COLO668 (cell line): ENCODE measurements around the gene TTYH3.
"Not testable (repeated sequence)": the region's sequence is repeated elsewhere in the genome, so short reads cannot be mapped to it uniquely, and the experiment has no call there.

Source experiments
- DNase-seq: peaks from one replicate; lab custom pipeline; 2025; ENCODE audit not compliant: unreplicated experiment; lab: John Stamatoyannopoulos, UW

Gene TTYH3, protein sequence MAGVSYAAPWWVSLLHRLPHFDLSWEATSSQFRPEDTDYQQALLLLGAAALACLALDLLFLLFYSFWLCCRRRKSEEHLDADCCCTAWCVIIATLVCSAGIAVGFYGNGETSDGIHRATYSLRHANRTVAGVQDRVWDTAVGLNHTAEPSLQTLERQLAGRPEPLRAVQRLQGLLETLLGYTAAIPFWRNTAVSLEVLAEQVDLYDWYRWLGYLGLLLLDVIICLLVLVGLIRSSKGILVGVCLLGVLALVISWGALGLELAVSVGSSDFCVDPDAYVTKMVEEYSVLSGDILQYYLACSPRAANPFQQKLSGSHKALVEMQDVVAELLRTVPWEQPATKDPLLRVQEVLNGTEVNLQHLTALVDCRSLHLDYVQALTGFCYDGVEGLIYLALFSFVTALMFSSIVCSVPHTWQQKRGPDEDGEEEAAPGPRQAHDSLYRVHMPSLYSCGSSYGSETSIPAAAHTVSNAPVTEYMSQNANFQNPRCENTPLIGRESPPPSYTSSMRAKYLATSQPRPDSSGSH

DNA sequence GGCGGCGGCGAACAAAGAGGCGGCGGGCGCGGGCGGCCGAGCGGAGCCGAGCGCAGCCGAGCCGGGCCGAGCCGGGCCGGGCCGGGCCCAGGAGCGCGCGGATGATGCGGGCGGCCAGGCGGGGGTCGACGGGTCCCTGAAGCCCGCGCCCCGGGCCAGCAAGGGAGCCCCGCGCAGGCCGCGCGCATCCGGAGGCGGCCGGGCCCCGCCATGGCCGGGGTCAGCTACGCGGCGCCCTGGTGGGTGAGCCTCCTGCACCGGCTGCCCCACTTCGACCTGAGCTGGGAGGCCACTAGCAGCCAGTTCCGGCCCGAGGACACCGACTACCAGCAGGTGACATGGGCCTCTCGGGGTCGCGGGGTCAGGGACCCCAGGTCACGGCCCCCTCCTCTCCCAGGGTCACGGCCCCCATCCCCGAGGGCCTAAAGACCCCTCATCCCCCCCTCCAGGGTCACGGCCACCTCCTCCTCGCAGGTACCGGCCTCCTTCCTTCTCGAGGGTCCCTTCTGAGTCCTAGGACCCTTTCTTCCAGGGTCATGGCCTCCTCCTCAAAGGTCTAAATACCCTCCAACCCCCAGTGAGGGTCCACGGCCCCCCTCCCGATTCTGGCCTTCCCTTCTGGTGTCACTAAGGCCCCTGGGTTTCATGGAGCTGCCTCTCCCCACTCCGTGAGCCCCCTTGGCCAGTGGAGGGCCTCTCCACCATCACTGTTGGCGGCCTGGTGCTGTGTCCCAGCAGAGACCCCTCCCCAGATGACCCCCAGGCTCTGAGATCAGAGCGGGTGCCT is at the start of gene TTYH3:
TSS of gene TTYH3 (plus strand) at position 41 of the 787 bp plus-strand sequence. CDS start at position 211, 170 bp downstream.
- no peak for DNase-seq

- DNase-seq, result no peak
These were observed 49.6 kb upstream of the TTYH3 start for GRCh38 chr7:2582006-2582735.

GRCh38 chr7:2583798-2584580 is 47.8 kb upstream of the TTYH3 start:
- no peak for DNase-seq

DNA sequence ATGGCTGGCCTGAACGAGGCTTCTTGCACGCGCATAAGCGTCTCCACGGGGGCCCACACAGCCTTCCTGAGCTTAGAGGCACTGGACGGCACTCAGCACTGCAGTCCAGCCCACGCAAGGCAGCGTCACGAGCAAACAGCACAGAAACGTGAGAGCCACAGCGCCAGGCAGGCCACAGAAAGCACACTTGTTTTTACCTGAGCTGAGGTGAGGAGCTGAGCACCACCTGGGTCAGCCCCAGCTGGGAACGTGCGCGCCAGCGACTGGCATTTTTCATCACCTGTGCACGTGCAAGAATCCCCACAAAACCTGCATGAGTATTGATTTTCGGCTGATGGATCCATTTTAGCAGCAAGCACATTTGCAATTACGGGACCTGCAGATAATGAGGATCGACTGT is 46.3 kb upstream of the TTYH3 start:
- DNase-seq, result peak; percentile 79

- DNase-seq, result peak; percentile 26
These were observed 45.3 kb upstream of the TTYH3 start for GRCh38 chr7:2586326-2587020.

GRCh38 chr7:2587134-2587533 is 44.7 kb upstream of the TTYH3 start:
- DNase-seq, result no peak

- DNase-seq, result no peak
These were observed 44.0 kb upstream of the TTYH3 start for GRCh38 chr7:2587778-2588177.

DNA sequence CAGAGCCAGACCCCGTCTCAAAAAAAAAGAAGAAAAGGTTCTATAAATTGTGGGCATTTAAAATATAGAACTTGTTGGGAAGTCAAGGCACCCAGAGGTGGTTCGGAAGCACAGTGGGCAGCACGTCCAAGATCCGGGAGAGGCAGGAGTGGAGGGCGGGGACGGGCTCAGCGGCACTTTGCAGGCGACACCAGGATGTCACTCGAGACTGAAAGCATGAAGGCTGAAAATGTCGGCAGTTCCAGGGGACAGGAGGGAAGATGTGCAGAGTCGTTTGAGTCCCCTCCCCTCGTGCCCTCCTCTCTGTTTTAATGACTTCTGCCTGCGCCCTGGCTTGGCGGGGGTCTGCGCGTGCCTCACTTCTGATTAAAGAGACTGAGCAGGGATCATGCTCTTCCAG is 42.4 kb upstream of the TTYH3 start:
- no peak for DNase-seq

DNA sequence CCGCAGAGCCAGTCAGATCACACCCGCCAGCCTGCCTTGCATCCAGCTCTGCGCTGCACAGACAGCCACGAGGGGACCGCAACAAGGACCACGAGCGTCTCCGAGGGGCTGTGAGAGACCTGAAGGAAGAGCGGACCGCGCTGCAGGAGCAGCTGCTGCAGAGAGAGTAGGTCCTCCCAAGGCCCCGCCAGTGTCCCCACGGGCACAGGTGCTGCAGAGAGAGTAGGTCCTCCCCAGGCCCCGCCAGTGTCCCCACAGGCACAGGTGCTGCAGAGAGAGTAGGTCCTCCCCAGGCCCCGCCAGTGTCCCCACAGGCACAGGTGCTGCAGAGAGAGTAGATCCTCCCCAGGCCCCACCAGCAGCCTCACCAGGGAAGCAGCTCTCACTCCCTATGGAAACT is 41.8 kb upstream of the TTYH3 start:
- not testable (repeated sequence) for DNase-seq

- DNase-seq, result no peak
These were observed 39.4 kb upstream of the TTYH3 start for GRCh38 chr7:2592375-2592865.

- no peak for DNase-seq
These were observed 38.6 kb upstream of the TTYH3 start for GRCh38 chr7:2593036-2593727.

DNA sequence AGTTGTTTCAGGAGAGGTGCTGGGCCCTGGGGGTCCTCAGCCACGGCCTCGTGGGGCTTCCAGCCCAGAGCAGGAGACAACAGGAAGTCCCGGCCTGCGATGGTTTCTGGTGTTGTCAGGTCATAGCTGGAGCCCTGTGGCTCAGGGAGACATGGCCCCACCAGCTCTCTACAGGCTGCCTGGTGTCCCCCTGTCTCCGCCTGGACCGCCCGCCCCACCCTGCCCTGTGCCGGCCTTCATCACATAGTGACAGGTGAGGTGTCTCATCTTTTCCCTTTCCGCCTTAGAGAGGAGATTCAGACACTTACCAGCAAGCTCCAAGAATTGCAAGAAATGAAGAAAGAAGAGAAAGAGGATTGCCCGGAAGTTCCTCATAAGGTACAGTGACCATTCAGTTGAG is 37.2 kb upstream of the TTYH3 start:
- no peak for DNase-seq

- no peak for DNase-seq
These were observed 36.4 kb upstream of the TTYH3 start for GRCh38 chr7:2595258-2595860.

GRCh38 chr7:2596464-2597272 is 35.1 kb upstream of the TTYH3 start:
- no peak for DNase-seq

GRCh38 chr7:2597273-2597640 is 34.5 kb upstream of the TTYH3 start:
- no peak for DNase-seq

DNA sequence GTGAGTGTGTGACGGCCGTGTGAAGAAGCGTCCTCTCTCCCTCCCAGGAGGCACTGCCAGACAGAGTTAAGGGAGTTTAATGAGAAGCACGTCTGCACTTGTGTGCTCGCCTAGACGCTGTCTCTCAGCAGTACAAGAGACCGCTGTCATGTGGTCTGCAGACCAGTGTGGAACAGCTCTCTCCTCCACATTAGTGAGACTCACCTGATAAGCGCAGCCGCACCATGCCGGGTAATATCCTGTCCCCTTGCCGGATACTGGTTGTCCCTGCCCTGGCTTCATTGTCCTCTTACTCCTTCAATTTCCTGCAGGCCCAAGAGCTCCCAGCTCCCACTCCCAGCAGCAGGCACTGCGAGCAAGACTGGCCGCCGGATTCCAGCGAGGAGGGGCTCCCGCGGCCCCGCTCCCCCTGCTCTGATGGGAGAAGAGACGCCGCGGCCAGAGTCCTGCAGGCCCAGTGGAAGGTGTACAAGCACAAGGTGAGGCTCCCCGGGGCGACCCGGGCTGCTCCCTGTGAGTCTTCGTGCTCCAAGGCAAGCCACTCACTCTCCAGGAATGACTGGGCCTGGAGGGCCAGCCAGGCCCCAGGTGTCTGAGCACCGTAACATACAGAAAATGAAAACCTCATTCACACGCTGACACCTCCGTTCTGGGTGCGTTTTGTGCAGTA is 33.5 kb upstream of the TTYH3 start:
- DNase-seq, result no peak

DNA sequence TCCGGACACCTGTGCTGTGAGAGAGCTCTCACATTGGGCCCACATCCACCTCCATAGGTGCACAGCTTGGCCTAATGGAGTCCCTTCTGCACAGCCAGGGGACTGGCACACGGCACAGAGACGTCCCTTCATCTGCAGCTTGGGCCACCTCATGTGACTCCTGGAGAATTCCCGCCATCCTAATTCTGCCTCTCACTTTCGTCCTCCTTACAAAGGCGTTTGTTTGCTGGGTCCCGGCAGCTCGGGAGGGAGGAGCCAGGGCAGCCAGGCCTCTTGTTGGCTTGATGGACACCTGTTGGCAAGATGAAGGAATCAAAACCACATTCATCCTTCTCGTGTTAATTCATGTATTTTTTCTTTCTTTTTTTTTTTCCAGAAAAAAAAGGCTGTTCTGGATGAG is 30.7 kb upstream of the TTYH3 start:
- DNase-seq, result no peak
